ENCODE results near the gene GUCY1A2.
A peak's percentile ranks its signal among the peaks of the same experiment; 100 is the strongest.

The GUCY1A2 gene

GRCh38 chr11:106840947-106841346 is 177.3 kb downstream of the GUCY1A2 start:
- ATAC-seq (ENCODE audit: insufficient read depth, low read depth) (peak; percentile 62), DNase-seq (no peak)
- Histone ChIP-seq H3K79me2 (ENCODE audit: insufficient read depth, low read length) (no peaks in the 10 kb centered on the region), H2AFZ (ENCODE audit: low read depth, low read length) (0 out of 2 replicates have a peak overlapping the region, but pooled peaks have one; percentile 55), H3K36me3 (ENCODE audit: insufficient read depth, low read length) (no peaks in the 10 kb centered on the region), H3K4me1 (ENCODE audit: insufficient read depth, low read length) (no peaks in the 10 kb centered on the region), H3K9me3 (ENCODE audit: insufficient read depth, low read length, severe bottlenecking) (no peaks in the 10 kb centered on the region), H3K4me2 (ENCODE audit: insufficient read depth, low read length) (no peak overlapping the region), H4K20me1 (ENCODE audit: insufficient read depth, low read length) (no peaks in the 10 kb centered on the region), H3K27me3 (ENCODE audit: insufficient read depth, low read length, poor library complexity) (no peaks in the 10 kb centered on the region), H3K27ac (ENCODE audit: low read length) (no peak overlapping the region), H3K9ac (ENCODE audit: low read depth, low read length) (no peak overlapping the region), H3K4me3 (ENCODE audit: low read depth in 1 of 2, low read length in 2 of 2) (no peak overlapping the region)
- TF ChIP-seq CTCF (IDR thresholded peaks at IDR 0.05; ENCODE audit: borderline replicate concordance, extremely low read depth, low read length, poor library complexity, severe bottlenecking) (no peak), EZH2 (IDR thresholded peaks at IDR 0.05; ENCODE audit: borderline replicate concordance, low read depth, low read length, severe bottlenecking) (no peak)

GRCh38 chr11:106840146-106840545 is 178.1 kb downstream of the GUCY1A2 start:
- no peaks in the 10 kb centered on the region for H3K4me1 ChIP-seq (ENCODE audit: insufficient read depth, low read length)
- H4K20me1 ChIP-seq (ENCODE audit: insufficient read depth, low read length) = no peaks in the 10 kb centered on the region
- H3K4me3 ChIP-seq (ENCODE audit: low read depth in 1 of 2, low read length in 2 of 2) = no peak overlapping the region
- H3K27me3 ChIP-seq (ENCODE audit: insufficient read depth, low read length, poor library complexity) = no peaks in the 10 kb centered on the region
- H3K9me3 ChIP-seq (ENCODE audit: insufficient read depth, low read length, severe bottlenecking) = no peaks in the 10 kb centered on the region
- H3K4me2 ChIP-seq (ENCODE audit: insufficient read depth, low read length) = no peak overlapping the region
- no peak for TF ChIP-seq EZH2 (IDR thresholded peaks at IDR 0.05; ENCODE audit: borderline replicate concordance, low read depth, low read length, severe bottlenecking)
- no peak for TF ChIP-seq CTCF (IDR thresholded peaks at IDR 0.05; ENCODE audit: borderline replicate concordance, extremely low read depth, low read length, poor library complexity, severe bottlenecking)
- H3K27ac ChIP-seq (ENCODE audit: low read length) = no peak overlapping the region
- H3K9ac ChIP-seq (ENCODE audit: low read depth, low read length) = no peak overlapping the region
- no peak overlapping the region for H2AFZ ChIP-seq (ENCODE audit: low read depth, low read length)
- DNase-seq (no peak), ATAC-seq (ENCODE audit: insufficient read depth, low read depth) (no peak)
- no peaks in the 10 kb centered on the region for H3K79me2 ChIP-seq (ENCODE audit: insufficient read depth, low read length)
- no peaks in the 10 kb centered on the region for H3K36me3 ChIP-seq (ENCODE audit: insufficient read depth, low read length)

GRCh38 chr11:106834567-106834966 is 183.7 kb downstream of the GUCY1A2 start:
- H2AFZ ChIP-seq (ENCODE audit: low read depth, low read length) = no peak overlapping the region
- H3K27me3 ChIP-seq (ENCODE audit: insufficient read depth, low read length, poor library complexity) = no peaks in the 10 kb centered on the region
- DNase-seq (no peak), ATAC-seq (ENCODE audit: insufficient read depth, low read depth) (no peak)
- no peaks in the 10 kb centered on the region for H3K36me3 ChIP-seq (ENCODE audit: insufficient read depth, low read length)
- no peak overlapping the region for H3K27ac ChIP-seq (ENCODE audit: low read length)
- no peak overlapping the region for H3K9ac ChIP-seq (ENCODE audit: low read depth, low read length)
- H3K9me3 ChIP-seq (ENCODE audit: insufficient read depth, low read length, severe bottlenecking) = no peaks in the 10 kb centered on the region
- no peak overlapping the region for H3K4me3 ChIP-seq (ENCODE audit: low read depth in 1 of 2, low read length in 2 of 2)
- H4K20me1 ChIP-seq (ENCODE audit: insufficient read depth, low read length) = no peaks in the 10 kb centered on the region
- TF ChIP-seq EZH2 (IDR thresholded peaks at IDR 0.05; ENCODE audit: borderline replicate concordance, low read depth, low read length, severe bottlenecking) (no peak), CTCF (IDR thresholded peaks at IDR 0.05; ENCODE audit: borderline replicate concordance, extremely low read depth, low read length, poor library complexity, severe bottlenecking) (no peak)
- H3K79me2 ChIP-seq (ENCODE audit: insufficient read depth, low read length) = no peaks in the 10 kb centered on the region
- H3K4me2 ChIP-seq (ENCODE audit: insufficient read depth, low read length) = no peak overlapping the region
- no peaks in the 10 kb centered on the region for H3K4me1 ChIP-seq (ENCODE audit: insufficient read depth, low read length)

GRCh38 chr11:106828976-106829375 is 189.3 kb downstream of the GUCY1A2 start:
- Histone ChIP-seq H3K4me3 (ENCODE audit: low read depth in 1 of 2, low read length in 2 of 2) (no peak overlapping the region), H3K9ac (ENCODE audit: low read depth, low read length) (no peak overlapping the region), H3K36me3 (ENCODE audit: insufficient read depth, low read length) (no peaks in the 10 kb centered on the region), H4K20me1 (ENCODE audit: insufficient read depth, low read length) (no peaks in the 10 kb centered on the region), H3K9me3 (ENCODE audit: insufficient read depth, low read length, severe bottlenecking) (no peaks in the 10 kb centered on the region), H3K27me3 (ENCODE audit: insufficient read depth, low read length, poor library complexity) (no peaks in the 10 kb centered on the region), H3K4me2 (ENCODE audit: insufficient read depth, low read length) (no peak overlapping the region), H3K27ac (ENCODE audit: low read length) (no peak overlapping the region), H3K4me1 (ENCODE audit: insufficient read depth, low read length) (no peaks in the 10 kb centered on the region), H2AFZ (ENCODE audit: low read depth, low read length) (no peak overlapping the region), H3K79me2 (ENCODE audit: insufficient read depth, low read length) (no peaks in the 10 kb centered on the region)
- TF ChIP-seq CTCF (IDR thresholded peaks at IDR 0.05; ENCODE audit: borderline replicate concordance, extremely low read depth, low read length, poor library complexity, severe bottlenecking) = no peak
- TF ChIP-seq EZH2 (IDR thresholded peaks at IDR 0.05; ENCODE audit: borderline replicate concordance, low read depth, low read length, severe bottlenecking) = no peak
- no peak for DNase-seq
- no peak for ATAC-seq (ENCODE audit: insufficient read depth, low read depth)

Data from DND-41 (cell line).